HG03378 (cell line): ENCODE data around the gene OR2Y1.
A peak's percentile ranks its signal among the peaks of the same experiment; 100 is the strongest.
"Not testable (repeated sequence)": the region's sequence is repeated elsewhere in the genome, so short reads cannot be mapped to it uniquely, and the experiment has no call there.

ENCODE experiments used
- ATAC-seq: cut with Tn5 transposase; IDR thresholded peaks from one replicate; pipeline ENCODE4 v1.9.1; 2021; ENCODE audit warnings: mild to moderate bottlenecking, moderate library complexity; ENCODE audit not compliant: unreplicated experiment

OR2Y1 gene

DNA sequence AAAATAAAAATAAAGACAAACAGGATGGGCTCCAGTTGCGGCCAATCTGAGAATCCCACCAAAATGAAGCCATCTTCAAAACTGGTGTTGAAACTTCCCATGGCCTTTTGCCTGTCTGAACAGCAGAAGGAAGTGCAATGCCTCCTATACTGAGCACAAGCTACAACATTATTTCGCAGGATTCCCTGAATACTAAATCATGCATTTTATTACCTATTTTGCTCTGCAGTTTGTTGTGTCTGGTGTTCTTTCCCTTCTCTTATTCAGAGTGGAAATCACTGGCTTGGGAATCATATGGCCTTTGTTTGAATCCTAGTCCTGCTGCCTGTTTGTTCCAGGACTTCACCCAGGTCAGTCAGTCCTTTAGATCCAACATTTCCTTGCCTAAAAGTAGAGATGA, at the start of gene OR2Y1:
Gene OR2Y1, minus strand, starts transcription at position 101 of the 400 bp plus-strand sequence. Its CDS starts 0 bp downstream, at position 101.
- no peak for ATAC-seq

- ATAC-seq: not testable (repeated sequence)
Observed at GRCh38 chr5:180788651-180789410, 49.0 kb upstream of the OR2Y1 start.

- ATAC-seq: no peak
Observed at GRCh38 chr5:180787711-180788431, 48.0 kb upstream of the OR2Y1 start.

GRCh38 chr5:180786531-180787398, 46.9 kb upstream of the OR2Y1 start:
- no peak for ATAC-seq

DNA sequence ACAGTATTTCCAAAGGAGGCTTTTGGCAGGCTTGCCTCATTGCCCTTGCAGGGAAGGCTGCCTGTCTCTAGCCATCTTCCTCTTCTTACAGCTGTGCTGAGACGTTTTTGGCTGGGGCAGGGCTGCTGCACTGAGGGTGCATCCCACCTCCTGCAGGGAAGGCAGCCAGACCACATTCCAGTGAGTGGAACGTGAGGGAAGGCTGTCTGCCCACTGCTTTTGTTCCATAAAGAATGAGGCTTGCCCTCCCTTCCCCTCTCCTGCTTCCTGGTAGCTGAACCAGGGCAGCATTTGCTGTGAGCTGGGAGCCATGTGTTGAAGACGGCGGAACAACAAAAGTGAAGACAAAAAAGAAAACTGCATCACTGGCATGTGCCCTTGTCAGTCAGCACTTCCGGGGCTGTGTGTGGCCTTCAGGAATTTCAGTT, 46.0 kb upstream of the OR2Y1 start:
- no peak for ATAC-seq

- ATAC-seq: no peak
Observed at GRCh38 chr5:180785121-180785781, 45.4 kb upstream of the OR2Y1 start.

DNA sequence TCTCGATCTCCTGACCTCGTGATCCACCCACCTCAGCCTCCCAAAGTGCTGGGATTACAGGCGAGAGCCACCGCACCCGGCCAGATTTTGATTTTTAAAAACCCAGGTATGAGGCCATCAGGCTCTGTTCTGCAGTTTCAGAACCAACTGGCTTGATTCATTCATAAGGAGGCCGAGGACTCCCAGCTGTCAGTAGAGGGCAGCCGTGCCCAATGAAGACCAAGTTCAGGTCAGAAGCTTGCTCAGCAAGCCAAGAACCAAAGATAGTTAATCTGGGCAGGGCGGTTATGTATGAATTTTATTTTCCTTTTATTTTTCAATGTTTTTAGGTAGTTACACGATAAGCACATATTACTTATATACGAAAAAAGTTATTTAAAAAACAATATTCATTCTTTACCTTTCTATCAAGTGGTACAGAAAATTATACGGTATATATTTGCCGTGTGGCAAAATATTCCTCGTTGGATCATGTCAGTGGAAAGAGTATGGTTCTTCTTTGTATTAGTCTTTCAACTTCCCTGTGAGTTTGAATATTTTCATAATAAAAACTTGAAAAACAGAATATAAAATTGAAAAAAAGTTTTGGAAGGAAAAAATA, 44.7 kb upstream of the OR2Y1 start:
- peak; percentile 54 for ATAC-seq

- no peak for ATAC-seq
Observed at GRCh38 chr5:180783340-180784052, 43.6 kb upstream of the OR2Y1 start.

GRCh38 chr5:180782748-180783147, 42.9 kb upstream of the OR2Y1 start:
- ATAC-seq: no peak

DNA sequence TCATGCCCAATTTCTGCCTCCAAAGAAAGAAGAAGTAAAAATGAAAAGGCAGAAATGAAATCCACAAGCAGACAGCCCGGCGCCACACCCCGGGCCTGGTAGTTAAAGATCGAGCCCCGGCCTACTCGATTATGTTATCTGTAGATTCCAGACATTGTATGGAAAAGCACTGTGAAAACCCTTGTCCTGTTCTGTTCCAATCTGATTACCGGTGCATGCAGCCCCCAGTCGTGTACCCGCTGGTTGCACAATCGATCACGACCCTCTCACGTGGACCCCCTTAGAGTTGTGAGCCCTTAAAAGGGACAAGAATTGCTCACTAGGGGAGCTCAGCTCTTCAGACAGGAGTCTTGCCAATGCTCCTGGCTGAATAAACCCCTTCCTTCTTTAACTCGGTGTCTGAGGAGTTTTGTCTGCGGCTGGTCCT, 42.1 kb upstream of the OR2Y1 start:
- not testable (repeated sequence) for ATAC-seq

GRCh38 chr5:180779985-180780610, 40.2 kb upstream of the OR2Y1 start:
- no peak for ATAC-seq

DNA sequence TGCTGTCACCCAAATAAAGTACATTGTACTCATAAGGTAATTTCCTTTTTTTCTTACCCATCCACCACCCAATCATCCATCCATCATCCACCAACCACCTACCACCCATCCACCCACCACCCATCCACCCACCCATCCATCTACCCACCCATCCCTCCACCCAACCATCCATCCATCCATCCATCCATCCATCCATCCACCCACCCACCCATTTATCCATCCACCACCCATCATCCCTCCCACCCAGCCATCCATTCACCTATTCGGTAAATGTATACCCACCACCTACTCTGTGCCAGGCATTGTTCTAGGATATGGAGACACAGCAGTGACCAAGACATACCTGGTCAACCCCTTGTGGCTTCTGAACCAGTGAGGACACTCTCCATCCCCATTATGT, 37.6 kb upstream of the OR2Y1 start:
- no peak for ATAC-seq

GRCh38 chr5:180776376-180776775, 36.5 kb upstream of the OR2Y1 start:
- no peak for ATAC-seq

DNA sequence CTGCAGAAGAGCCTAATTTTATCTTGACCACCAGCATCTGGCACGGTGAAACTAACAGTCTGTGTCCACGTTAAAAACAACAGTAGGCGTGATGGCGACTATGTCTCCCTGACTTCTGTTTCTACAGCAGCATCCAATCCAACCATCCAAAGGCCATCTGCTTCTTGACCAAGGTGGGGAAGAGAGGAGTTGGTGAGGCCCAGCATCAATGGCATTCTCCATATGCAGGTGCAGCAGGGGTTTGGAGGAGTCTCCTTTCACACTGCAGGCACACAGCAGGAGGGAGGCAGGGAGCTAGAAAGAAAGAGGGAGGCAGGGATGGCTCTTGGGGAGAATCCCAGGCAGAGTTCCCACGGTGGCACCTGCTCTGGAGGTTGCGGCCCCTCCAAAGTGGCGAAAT, 35.8 kb upstream of the OR2Y1 start:
- ATAC-seq: no peak

- ATAC-seq: no peak
Observed at GRCh38 chr5:180771839-180772238, 32.0 kb upstream of the OR2Y1 start.

DNA sequence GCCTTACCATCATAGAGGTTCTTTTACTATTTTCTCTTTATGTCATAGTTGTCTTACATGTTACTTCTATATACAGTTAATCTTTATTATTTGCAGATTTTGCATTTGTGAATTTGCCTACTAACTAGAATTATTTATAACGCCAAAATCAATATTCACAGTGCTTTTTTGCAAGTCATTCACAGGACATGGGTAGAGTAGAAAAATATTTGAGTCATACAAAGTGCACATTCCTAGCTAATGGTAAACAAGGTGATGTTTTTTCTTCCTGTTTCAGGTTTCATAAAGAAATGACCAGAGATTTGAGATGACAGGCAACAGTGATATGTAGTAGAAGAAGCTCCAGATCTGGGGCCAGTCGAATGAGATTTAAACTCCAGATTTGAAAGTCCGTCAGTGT, 30.0 kb upstream of the OR2Y1 start:
- no peak for ATAC-seq

DNA sequence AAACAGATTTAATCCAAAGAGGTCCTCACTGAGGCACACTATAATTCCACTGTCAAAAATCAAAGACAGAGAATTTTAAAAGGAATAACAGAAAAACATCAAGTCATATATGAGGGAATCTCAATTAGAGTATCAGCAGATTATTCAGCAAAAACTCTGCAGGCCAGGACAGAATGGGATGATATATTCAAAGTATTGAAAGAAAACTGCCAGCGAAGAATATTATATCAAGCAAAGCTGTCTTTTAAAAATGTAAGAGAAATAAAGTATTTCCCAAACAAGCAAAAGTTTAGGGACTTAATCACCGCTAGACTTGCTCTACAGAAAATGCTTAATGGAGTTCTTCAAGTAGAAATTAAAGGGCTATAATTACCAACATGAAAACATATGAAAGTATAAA, 15.7 kb upstream of the OR2Y1 start:
- no peak for ATAC-seq

DNA sequence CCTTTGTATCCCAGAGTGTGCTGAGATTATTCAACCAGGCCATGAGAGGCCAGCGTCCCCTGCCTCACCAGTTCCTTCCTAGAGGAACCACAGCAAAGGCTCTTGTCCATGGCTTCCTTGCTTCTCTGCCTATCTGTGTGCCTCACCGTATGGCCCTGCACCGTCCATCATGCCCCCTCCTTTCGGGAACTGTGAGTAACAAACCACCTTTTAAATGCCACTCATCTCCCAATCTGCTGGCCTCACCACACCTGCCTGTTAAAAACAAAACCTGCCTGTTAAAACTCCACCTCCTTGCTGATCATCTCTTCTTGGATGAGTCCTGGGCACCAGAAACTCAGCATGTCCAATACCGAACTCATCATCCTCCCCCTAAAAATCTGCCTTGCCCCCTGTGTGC, 4.4 kb upstream of the OR2Y1 start:
- no peak for ATAC-seq

GRCh38 chr5:180742727-180743126, 2.9 kb upstream of the OR2Y1 start:
- no peak for ATAC-seq
